Activated CD4-positive, alpha-beta T cell treated with anti-CD3 and anti-CD28 coated beads, Interleukin-2, amount 50 U/mL, for 1 hour (primary cell): ENCODE data around the gene CCDC172.
"Not testable (repeated sequence)": the region's sequence is repeated elsewhere in the genome, so short reads cannot be mapped to it uniquely, and the experiment has no call there.

Experiments
- DNase-seq: peaks from one replicate; pipeline ENCODE4 v3.0.0-alpha.2; 2020

Gene CCDC172

GRCh38 chr10:116352125-116352524, 27.9 kb downstream of the CCDC172 start:
- DNase-seq, result no peak

DNA sequence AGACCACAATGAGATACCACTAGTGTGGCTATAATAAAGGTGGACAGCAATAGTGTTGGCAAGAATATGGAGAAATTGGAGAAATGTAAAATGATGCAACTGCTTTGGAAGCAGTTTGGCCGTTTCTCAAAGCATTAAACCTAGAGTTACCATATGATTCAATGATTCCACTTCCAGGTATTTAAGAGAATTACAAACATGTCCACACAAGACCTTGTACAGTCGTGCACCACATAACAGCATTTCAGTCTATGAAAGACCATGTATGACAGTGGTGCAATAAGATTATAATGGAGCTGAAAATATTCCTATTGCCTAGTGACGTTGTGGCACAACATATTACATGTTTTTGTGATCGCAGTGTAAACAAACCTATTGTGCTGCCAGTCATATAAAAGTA, 29.6 kb downstream of the CCDC172 start:
- no peak for DNase-seq

DNA sequence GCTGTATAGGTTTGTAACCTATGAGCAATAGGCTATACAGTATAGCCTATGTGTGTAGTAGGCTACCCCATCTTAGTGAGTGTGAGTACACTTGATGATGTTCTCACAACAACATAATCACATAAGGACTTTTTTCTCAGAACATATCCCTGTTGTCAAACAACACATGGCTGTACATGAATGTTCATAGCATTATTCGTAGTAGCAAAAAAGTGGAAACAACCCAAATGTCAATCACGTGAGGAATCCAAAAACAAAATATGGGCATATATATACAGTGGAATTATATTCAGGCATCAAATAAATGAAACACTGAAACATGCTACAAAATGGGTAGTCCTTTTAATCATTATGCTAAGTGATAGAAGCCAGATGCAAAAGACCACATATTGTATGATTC, 31.1 kb downstream of the CCDC172 start:
- no peak for DNase-seq

DNA sequence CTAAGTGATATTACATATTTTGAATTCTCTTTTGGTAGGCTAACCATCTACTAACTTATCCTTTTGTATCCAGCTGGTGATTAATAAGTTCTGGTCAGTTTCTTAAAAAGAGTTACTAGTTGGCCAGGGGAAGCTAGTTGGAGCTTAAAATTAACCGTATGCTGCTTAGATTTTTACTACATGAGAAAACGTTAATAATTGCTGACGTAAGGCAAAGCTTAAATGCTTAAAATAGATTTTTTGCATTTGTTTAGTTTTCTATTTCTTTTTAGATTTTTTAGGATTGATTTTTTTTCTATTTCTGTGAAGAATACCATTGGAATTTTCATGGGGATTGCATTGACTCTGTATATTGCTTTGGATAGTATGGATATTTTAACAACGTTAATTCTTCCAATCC, 32.6 kb downstream of the CCDC172 start:
- no peak for DNase-seq

GRCh38 chr10:116364868-116365267, 40.6 kb downstream of the CCDC172 start:
- DNase-seq, result no peak

DNA sequence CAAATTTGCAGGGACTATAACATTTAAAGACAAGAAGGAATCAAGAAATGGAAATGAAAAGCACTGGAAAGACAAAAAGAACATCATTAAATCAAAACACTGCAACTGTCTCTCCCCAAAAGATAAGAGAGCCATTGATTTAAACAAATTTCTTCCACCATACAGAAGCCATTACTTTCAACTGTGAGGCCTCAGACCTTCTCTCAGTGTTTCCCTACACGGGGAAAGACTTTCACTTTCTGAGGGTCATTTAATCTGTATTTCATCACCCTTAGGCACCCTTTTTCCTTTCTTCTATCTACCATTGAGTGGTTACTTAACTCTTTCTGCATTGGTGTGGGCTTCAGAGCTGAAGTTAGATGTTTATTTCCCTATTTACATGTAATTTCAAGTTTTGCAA, 47.5 kb downstream of the CCDC172 start:
- DNase-seq, result no peak

DNA sequence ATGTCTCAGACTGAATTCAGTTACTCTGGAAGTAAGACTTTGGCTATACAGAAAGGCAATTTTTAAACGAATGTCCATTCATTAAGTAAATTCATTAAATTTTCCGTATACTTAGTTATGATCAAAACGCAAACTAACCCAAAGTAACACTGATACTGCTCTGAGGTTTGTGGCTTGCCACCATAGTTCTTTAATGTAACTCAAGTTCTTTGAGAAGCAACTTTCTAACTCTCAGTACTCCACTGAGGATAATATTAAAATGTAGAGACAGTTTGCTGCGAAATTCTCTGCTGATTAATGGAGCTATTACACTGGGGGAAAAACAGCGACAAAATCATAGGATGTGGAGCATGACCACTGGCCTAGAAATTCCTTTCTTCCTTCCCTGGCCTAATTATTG, 58.0 kb downstream of the CCDC172 start:
- DNase-seq, result no peak

DNA sequence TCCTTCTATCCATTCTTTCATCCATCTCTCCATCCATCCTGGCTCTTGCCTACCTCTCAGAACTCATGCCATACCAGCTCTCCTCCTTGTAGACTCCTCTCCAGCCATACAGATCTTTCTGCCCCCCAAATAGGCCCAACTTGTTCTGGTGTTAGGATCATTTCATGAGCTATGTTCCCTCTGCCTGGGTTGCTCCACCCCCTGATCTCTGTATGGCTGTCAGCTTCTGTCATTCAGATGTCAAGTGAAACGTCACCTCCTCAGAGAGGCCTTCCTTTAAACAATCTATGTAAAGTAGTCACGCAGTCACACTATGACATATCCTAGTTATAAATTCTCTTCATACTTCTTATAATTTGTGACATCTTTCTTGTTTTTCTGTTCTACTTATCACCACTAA, 61.1 kb downstream of the CCDC172 start:
- no peak for DNase-seq

GRCh38 chr10:116385994-116386809, 62.0 kb downstream of the CCDC172 start:
- no peak for DNase-seq

DNA sequence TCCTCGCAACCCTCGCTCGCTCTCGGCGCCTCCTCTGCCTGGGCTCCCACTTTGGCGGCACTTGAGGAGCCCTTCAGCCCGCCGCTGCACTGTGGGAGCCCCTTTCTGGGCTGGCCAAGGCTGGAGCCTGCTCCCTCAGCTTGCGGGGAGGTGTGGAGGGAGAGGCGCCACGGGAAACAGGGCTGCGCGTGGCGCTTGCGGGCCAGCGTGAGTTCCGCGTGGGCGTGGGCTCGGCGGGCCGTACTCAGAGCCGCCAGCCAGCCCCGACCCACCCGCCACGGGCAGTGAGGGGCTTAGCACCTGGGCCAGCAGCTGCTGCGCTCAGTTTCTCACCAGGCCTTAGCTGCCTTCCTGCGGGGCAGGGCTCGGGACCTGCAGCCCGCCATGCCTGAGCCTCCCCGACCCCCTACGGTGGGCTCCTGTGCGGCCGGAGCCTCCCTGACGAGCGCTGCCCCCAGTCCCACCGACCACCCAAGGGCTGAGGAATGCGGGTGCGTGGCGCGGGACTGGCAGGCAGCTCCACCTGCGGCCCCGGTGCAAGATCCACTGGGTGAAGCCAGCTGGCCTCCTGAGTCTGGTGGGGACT, 69.1 kb downstream of the CCDC172 start:
- not testable (repeated sequence) for DNase-seq

DNA sequence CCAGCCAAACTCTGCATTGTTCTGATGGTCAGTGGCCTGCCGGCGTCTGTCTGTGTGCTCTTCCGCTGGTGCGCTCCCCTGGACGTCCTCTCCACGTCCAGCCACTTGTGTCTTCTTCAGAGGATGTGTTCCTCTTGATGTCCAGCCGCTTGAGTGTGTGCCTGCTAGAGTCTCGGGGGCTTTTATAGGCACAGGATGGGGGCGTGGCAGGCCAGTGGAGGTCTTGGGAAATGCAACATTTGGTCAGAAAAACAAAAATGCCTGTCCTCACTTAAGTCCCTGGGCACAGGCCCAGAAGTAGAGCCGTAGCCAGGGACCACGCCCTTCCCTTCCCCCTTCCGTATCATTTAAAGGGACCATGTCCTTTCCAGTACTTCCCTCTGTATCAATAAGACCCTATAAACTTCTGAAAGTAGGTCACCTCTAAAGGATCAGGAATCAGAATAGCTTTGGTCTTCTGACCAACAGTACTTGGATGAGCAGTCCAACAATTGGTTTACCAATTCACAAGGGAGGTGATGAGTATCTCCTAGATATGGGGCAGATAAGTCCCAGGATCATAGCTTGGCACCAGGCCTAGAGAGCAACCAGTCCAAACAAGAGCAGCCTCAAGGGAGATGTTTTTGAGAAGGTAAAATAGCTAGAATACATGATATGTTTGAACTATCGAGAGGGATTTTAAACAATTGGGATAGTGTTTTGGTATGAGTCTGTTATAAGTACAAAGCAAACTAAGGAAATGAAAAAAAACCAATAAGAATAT, 71.2 kb downstream of the CCDC172 start:
- DNase-seq, result no peak

- no peak for DNase-seq
Measured at GRCh38 chr10:116398224-116398623, 74.0 kb downstream of the CCDC172 start.

GRCh38 chr10:116402858-116403257, 78.6 kb downstream of the CCDC172 start:
- DNase-seq, result no peak

GRCh38 chr10:116403740-116404250, 79.5 kb downstream of the CCDC172 start:
- no peak for DNase-seq

DNA sequence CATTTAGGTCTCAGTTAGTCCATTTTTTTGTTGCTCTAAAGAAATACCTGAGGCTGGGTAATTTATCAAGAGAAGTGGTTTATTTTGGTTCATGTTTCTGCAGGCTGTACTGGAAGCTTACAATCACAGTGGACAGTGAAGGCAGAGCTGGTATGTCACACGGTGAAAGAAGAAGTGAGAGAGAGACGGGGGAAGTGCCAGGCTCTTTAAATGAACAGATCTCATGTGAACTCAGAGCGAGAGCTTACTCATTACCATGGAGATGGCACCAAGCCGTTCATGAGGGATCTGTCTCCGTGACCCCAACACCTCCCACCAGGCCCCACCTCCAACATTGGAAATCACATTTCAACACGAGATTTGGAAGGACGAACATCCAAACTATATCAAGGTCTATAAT, 84.5 kb downstream of the CCDC172 start:
- DNase-seq, result no peak

GRCh38 chr10:116410351-116410750, 86.1 kb downstream of the CCDC172 start:
- DNase-seq, result no peak

GRCh38 chr10:116417821-116418220, 93.6 kb downstream of the CCDC172 start:
- no peak for DNase-seq

DNA sequence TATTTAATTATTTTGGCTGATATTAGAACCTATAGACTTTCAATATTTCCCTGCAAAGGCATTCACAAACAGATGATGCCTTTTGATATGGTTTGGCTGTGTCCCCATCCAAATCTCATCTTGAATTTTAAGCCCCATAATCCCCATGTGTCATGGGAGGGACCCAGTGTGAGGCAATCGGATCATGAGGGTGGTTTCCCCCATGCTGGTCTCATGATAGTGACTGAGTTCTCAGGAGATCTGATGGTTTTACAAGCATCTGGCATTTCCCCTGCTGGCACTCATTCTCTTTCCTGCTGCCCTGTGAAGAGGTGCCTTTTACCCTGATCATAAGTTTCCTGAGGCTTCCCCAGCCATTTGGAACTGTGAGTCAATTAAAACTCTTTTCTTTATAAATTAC, 94.1 kb downstream of the CCDC172 start:
- no peak for DNase-seq

GRCh38 chr10:116421815-116422214, 97.6 kb downstream of the CCDC172 start:
- DNase-seq, result no peak

GRCh38 chr10:116427671-116428070, 103.4 kb downstream of the CCDC172 start, which contains the start of gene PNLIPRP3:
PNLIPRP3 (plus strand) TSS chr10:116427847; CDS start chr10:116428013, 166 bp downstream.
- DNase-seq, result no peak

DNA sequence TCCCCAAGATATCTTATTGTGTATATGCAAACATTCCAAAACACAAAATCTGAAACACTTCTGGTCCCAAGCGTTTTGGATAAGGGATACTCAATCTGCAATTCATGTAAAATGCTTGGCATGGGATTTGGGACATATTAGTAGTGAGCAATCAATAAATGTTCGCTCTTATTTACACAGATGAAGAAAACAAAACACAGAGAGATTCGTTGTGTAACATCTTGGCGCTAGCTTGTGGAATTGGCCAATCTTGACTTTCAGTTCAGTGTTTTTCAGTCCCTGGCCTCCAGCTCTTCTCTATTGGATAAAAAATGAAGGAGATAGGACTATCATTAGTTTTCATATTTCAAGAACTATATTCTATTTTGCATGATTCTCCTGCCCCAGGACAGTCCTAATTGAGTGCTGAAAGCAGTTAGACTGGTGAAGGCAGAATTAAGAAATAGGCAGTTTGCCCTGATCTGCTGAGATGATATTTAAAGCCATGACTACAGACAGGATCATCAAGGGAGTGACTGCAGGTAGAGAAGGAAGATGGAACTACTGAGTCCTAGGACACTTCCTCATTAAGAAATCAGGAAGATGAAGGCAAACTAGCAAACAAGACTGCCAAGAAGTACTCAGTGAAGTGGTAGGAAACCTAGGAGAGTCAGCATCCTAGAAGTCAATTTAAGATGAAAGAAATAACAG, 105.2 kb downstream of the CCDC172 start:
- DNase-seq, result no peak
